ENCODE results near the gene ASB12.

Gene ASB12

DNA sequence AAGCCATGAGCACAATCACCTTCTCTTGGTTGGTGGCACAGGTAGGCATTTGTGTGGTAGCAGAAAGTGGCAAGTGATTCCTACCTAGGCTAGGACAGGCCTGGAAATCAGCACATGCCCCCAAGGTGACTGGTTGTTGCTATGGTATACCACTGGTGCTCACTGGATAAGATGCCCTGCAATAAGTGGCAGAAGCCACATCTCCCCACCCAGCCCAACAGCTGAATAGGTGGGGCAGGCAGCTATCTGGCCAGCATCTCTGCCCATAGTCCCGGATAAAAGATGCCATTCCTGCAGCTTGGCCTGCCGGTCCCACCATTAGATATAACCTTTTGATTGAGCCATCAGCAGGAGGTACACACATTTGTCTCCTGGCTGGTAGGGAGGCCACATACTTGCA lies 46.0 kb downstream of the ASB12 start:
- no peak for DNase-seq

GRCh38 chrX:64182208-64182607 lies 48.2 kb downstream of the ASB12 start:
- no peak for DNase-seq

- no peak for DNase-seq
These were observed 53.5 kb downstream of the ASB12 start for GRCh38 chrX:64176876-64177275.
